Measurements from ENCODE around the gene BAZ1A.

The BAZ1A gene

DNA sequence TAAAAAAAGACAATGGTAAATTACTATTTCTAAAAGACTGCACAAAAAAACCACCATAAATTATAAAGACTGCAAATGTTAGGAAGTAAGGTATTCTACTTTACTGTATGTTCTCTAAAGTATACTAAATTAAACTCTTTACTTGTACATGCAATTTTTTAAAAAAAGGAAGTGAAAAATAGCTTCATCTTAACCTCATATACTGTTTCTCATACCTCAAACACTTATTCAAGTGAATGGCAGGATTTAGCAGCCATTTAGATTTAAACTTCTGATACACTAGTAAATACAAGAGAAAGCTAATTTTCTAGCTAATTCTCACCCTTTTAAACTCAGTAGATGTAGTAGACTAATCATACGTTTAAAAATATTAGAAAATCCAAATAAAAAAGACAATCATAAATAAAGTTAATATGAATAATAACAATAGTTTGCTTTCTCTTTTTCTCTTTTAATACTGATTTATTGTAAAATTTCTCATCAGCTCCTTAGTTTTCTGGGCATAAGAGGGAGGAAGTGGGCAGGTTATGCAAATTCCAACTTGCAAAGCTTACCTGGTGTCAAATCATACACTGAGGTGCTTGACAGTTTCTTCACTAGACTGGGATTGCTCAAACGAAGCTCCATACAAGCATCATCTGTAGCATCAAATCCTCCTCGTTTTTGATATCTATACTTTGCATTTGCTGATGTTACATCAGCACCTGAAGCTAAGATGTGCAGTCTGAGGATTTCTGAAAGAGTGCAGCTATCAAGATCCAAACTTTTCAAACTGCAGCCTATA, 89.7 kb downstream of the BAZ1A start:
- WGBS (ENCODE audit: insufficient coverage), result 100% methylated on average over 1 of the region's 3 CpGs
- H3K9me3 ChIP-seq (ENCODE audit: control extremely low read depth in 1 of 5, control insufficient read depth in 4 of 5, insufficient read depth in 2 of 5, low read depth in 1 of 5, low read length in 4 of 5), result no peaks in the 10 kb centered on the region
- no peaks in the 10 kb centered on the region for H3K27me3 ChIP-seq (replicated peaks in 2 of 5; ENCODE audit: control insufficient read depth in 4 of 5, insufficient read depth in 5 of 5, low read length in 4 of 5)
- ChIA-PET CTCF (interaction anchor here (0.6 to 1.0 kb wide), 2 partner anchors 174 to 900 kb away, joined by 3 read pairs; no protein-coding TSS in a partner anchor), POLR2A (no interaction called here)
- DNase-seq, result no peak
- H3K27ac ChIP-seq (ENCODE audit: insufficient read depth in 1 of 2, low read depth in 1 of 2, low read length in 2 of 2, poor library complexity in 1 of 2, severe bottlenecking in 2 of 2), result no peak overlapping the region
- no peaks in the 10 kb centered on the region for H3K4me1 ChIP-seq (ENCODE audit: control extremely low read depth in 1 of 4, control insufficient read depth in 4 of 4, insufficient read depth in 4 of 4, low read length in 3 of 4)
- H3K36me3 ChIP-seq (ENCODE audit: control insufficient read depth in 4 of 4, insufficient read depth in 4 of 4, low read length in 3 of 4), result peaks cover 18 to 44% (median 31%) of the 10 kb centered on the region in 4 experiments
- no peak overlapping the region for H3K4me3 ChIP-seq (ENCODE audit: control insufficient read depth in 1 of 7, extremely low read depth in 1 of 7, insufficient read depth in 4 of 7, low read depth in 2 of 7, low read length in 6 of 7)

DNA sequence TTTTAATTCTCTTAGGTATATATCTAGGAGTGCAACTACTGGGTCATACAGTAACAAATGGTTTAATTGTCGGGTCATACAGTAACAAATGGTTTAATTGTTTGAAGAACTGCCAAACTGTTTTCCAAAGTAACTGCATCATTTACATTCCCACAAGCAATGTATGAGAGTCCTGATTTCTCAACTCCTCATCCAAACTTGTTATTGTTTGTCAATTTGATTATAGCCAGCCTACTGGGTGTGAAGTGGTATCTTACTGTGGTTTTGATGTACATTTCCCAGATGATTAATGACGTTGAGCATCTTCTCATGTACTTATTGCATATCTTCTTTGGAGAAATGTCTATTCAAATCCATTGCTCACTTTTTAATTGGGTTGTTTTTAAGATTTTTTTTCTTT, 93.1 kb downstream of the BAZ1A start:
- DNase-seq, result no peak
- ChIA-PET POLR2A (no interaction called here), CTCF (no interaction called here)
- H3K27ac ChIP-seq (ENCODE audit: insufficient read depth in 1 of 2, low read depth in 1 of 2, low read length in 2 of 2, poor library complexity in 1 of 2, severe bottlenecking in 2 of 2), result no peak overlapping the region
- H3K4me3 ChIP-seq (ENCODE audit: control insufficient read depth in 1 of 7, extremely low read depth in 1 of 7, insufficient read depth in 4 of 7, low read depth in 2 of 7, low read length in 6 of 7), result no peak overlapping the region
- H3K9me3 ChIP-seq (ENCODE audit: control extremely low read depth in 1 of 5, control insufficient read depth in 4 of 5, insufficient read depth in 2 of 5, low read depth in 1 of 5, low read length in 4 of 5), result no peaks in the 10 kb centered on the region
- H3K27me3 ChIP-seq (replicated peaks in 2 of 5; ENCODE audit: control insufficient read depth in 4 of 5, insufficient read depth in 5 of 5, low read length in 4 of 5), result no peaks in the 10 kb centered on the region
- H3K36me3 ChIP-seq (ENCODE audit: control insufficient read depth in 4 of 4, insufficient read depth in 4 of 4, low read length in 3 of 4), result peaks cover 16 to 47% (median 30%) of the 10 kb centered on the region in 4 experiments
- WGBS (ENCODE audit: insufficient coverage), result no CpG with 5 or more reads among the region's 2 CpGs
- H3K4me1 ChIP-seq (ENCODE audit: control extremely low read depth in 1 of 4, control insufficient read depth in 4 of 4, insufficient read depth in 4 of 4, low read length in 3 of 4), result no peaks in the 10 kb centered on the region

GRCh38 chr14:34781242-34781641, 93.9 kb downstream of the BAZ1A start:
- WGBS (ENCODE audit: insufficient coverage), result no CpG with 5 or more reads among the region's 1 CpG
- peaks cover 16 to 51% (median 32%) of the 10 kb centered on the region in 4 experiments for H3K36me3 ChIP-seq (ENCODE audit: control insufficient read depth in 4 of 4, insufficient read depth in 4 of 4, low read length in 3 of 4)
- POLR2A ChIA-PET, result no interaction called here
- H3K4me1 ChIP-seq (ENCODE audit: control extremely low read depth in 1 of 4, control insufficient read depth in 4 of 4, insufficient read depth in 4 of 4, low read length in 3 of 4), result no peaks in the 10 kb centered on the region
- no peaks in the 10 kb centered on the region for H3K27me3 ChIP-seq (replicated peaks in 2 of 5; ENCODE audit: control insufficient read depth in 4 of 5, insufficient read depth in 5 of 5, low read length in 4 of 5)
- H3K4me3 ChIP-seq (ENCODE audit: control insufficient read depth in 1 of 7, extremely low read depth in 1 of 7, insufficient read depth in 4 of 7, low read depth in 2 of 7, low read length in 6 of 7), result no peak overlapping the region
- DNase-seq, result no peak
- H3K9me3 ChIP-seq (ENCODE audit: control extremely low read depth in 1 of 5, control insufficient read depth in 4 of 5, insufficient read depth in 2 of 5, low read depth in 1 of 5, low read length in 4 of 5), result no peaks in the 10 kb centered on the region
- H3K27ac ChIP-seq (ENCODE audit: insufficient read depth in 1 of 2, low read depth in 1 of 2, low read length in 2 of 2, poor library complexity in 1 of 2, severe bottlenecking in 2 of 2), result no peak overlapping the region
- CTCF ChIA-PET, result no interaction called here

DNA sequence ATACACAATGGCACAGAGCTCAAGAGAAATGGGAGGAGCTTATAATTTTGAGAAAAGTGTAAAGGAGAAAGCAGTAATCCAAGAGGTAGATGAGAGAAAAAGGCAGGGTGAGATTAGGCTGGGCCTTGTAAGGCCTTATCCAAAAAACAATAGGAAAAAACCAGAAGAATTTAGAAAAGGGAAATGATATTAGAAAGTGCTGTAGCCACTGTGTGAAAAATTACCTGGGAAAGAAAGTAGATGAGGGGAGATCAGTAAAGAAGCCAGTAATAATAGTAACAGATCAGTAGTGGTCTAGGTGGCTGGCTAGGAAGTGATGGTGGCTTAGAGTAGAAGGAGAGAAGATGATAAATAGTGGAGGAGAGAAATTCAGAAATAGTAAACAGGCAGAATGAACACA, 94.5 kb downstream of the BAZ1A start:
- no peaks in the 10 kb centered on the region for H3K4me1 ChIP-seq (ENCODE audit: control extremely low read depth in 1 of 4, control insufficient read depth in 4 of 4, insufficient read depth in 4 of 4, low read length in 3 of 4)
- no peak overlapping the region for H3K27ac ChIP-seq (ENCODE audit: insufficient read depth in 1 of 2, low read depth in 1 of 2, low read length in 2 of 2, poor library complexity in 1 of 2, severe bottlenecking in 2 of 2)
- ChIA-PET CTCF (no interaction called here), POLR2A (no interaction called here)
- no peak for DNase-seq
- H3K4me3 ChIP-seq (ENCODE audit: control insufficient read depth in 1 of 7, extremely low read depth in 1 of 7, insufficient read depth in 4 of 7, low read depth in 2 of 7, low read length in 6 of 7), result no peak overlapping the region
- no peaks in the 10 kb centered on the region for H3K9me3 ChIP-seq (ENCODE audit: control extremely low read depth in 1 of 5, control insufficient read depth in 4 of 5, insufficient read depth in 2 of 5, low read depth in 1 of 5, low read length in 4 of 5)
- peaks cover 18 to 51% (median 34%) of the 10 kb centered on the region in 4 experiments for H3K36me3 ChIP-seq (ENCODE audit: control insufficient read depth in 4 of 4, insufficient read depth in 4 of 4, low read length in 3 of 4)
- no peaks in the 10 kb centered on the region for H3K27me3 ChIP-seq (replicated peaks in 2 of 5; ENCODE audit: control insufficient read depth in 4 of 5, insufficient read depth in 5 of 5, low read length in 4 of 5)

- no peak overlapping the region for H3K4me3 ChIP-seq (ENCODE audit: control insufficient read depth in 1 of 7, extremely low read depth in 1 of 7, insufficient read depth in 4 of 7, low read depth in 2 of 7, low read length in 6 of 7)
- 95% methylated on average over 3 of the region's 3 CpGs for WGBS (ENCODE audit: insufficient coverage)
- H3K27ac ChIP-seq (ENCODE audit: insufficient read depth in 1 of 2, low read depth in 1 of 2, low read length in 2 of 2, poor library complexity in 1 of 2, severe bottlenecking in 2 of 2), result no peak overlapping the region
- H3K36me3 ChIP-seq (ENCODE audit: control insufficient read depth in 4 of 4, insufficient read depth in 4 of 4, low read length in 3 of 4), result peaks cover 20 to 62% (median 42%) of the 10 kb centered on the region in 4 experiments
- POLR2A ChIA-PET, result no interaction called here
- CTCF ChIA-PET, result no interaction called here
- H3K4me1 ChIP-seq (ENCODE audit: control extremely low read depth in 1 of 4, control insufficient read depth in 4 of 4, insufficient read depth in 4 of 4, low read length in 3 of 4), result no peaks in the 10 kb centered on the region
- DNase-seq, result no peak
- H3K27me3 ChIP-seq (replicated peaks in 2 of 5; ENCODE audit: control insufficient read depth in 4 of 5, insufficient read depth in 5 of 5, low read length in 4 of 5), result no peaks in the 10 kb centered on the region
- H3K9me3 ChIP-seq (ENCODE audit: control extremely low read depth in 1 of 5, control insufficient read depth in 4 of 5, insufficient read depth in 2 of 5, low read depth in 1 of 5, low read length in 4 of 5), result no peaks in the 10 kb centered on the region
Observed at GRCh38 chr14:34778744-34779143, 96.4 kb downstream of the BAZ1A start.

DNA sequence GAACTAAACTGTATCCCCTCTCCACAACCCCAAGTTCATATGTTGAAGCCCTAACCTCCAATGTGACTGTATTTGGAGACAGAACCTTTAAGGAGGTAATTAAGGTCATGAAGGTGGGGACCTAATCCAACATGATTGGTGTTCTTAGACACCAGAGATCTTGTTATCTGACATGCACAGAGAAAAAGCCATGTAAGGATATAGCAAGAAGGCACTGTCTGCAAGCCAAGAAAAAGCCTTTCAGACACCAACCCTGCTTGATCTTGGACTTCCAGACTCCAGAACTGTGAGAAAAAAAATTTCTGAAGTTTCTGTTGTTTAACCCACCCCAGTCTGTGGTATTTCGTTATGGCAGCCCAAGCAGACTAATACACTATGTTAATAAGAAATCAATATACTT, 98.5 kb downstream of the BAZ1A start:
- ChIA-PET CTCF (no interaction called here), POLR2A (no interaction called here)
- WGBS (ENCODE audit: insufficient coverage), result no CpG with 5 or more reads among the region's 1 CpG
- Histone ChIP-seq H3K27me3 (replicated peaks in 2 of 5; ENCODE audit: control insufficient read depth in 4 of 5, insufficient read depth in 5 of 5, low read length in 4 of 5) (no peaks in the 10 kb centered on the region), H3K4me3 (ENCODE audit: control insufficient read depth in 1 of 7, extremely low read depth in 1 of 7, insufficient read depth in 4 of 7, low read depth in 2 of 7, low read length in 6 of 7) (no peak overlapping the region), H3K36me3 (ENCODE audit: control insufficient read depth in 4 of 4, insufficient read depth in 4 of 4, low read length in 3 of 4) (peaks cover 24 to 57% (median 38%) of the 10 kb centered on the region in 4 experiments), H3K27ac (ENCODE audit: insufficient read depth in 1 of 2, low read depth in 1 of 2, low read length in 2 of 2, poor library complexity in 1 of 2, severe bottlenecking in 2 of 2) (no peak overlapping the region), H3K9me3 (ENCODE audit: control extremely low read depth in 1 of 5, control insufficient read depth in 4 of 5, insufficient read depth in 2 of 5, low read depth in 1 of 5, low read length in 4 of 5) (no peaks in the 10 kb centered on the region), H3K4me1 (ENCODE audit: control extremely low read depth in 1 of 4, control insufficient read depth in 4 of 4, insufficient read depth in 4 of 4, low read length in 3 of 4) (peaks cover 0 to 3% (median 0%) of the 10 kb centered on the region in 4 experiments)
- DNase-seq, result no peak

GRCh38 chr14:34775922-34776321, 99.2 kb downstream of the BAZ1A start:
- Histone ChIP-seq H3K4me1 (ENCODE audit: control extremely low read depth in 1 of 4, control insufficient read depth in 4 of 4, insufficient read depth in 4 of 4, low read length in 3 of 4) (peaks cover 0 to 3% (median 0%) of the 10 kb centered on the region in 4 experiments), H3K27me3 (replicated peaks in 2 of 5; ENCODE audit: control insufficient read depth in 4 of 5, insufficient read depth in 5 of 5, low read length in 4 of 5) (no peaks in the 10 kb centered on the region), H3K27ac (ENCODE audit: insufficient read depth in 1 of 2, low read depth in 1 of 2, low read length in 2 of 2, poor library complexity in 1 of 2, severe bottlenecking in 2 of 2) (no peak overlapping the region), H3K4me3 (ENCODE audit: control insufficient read depth in 1 of 7, extremely low read depth in 1 of 7, insufficient read depth in 4 of 7, low read depth in 2 of 7, low read length in 6 of 7) (no peak overlapping the region), H3K9me3 (ENCODE audit: control extremely low read depth in 1 of 5, control insufficient read depth in 4 of 5, insufficient read depth in 2 of 5, low read depth in 1 of 5, low read length in 4 of 5) (no peaks in the 10 kb centered on the region), H3K36me3 (ENCODE audit: control insufficient read depth in 4 of 4, insufficient read depth in 4 of 4, low read length in 3 of 4) (peaks cover 26 to 56% (median 39%) of the 10 kb centered on the region in 4 experiments)
- WGBS (ENCODE audit: insufficient coverage), result 94% methylated on average over 3 of the region's 4 CpGs
- ChIA-PET POLR2A (no interaction called here), CTCF (interaction anchor here (0.6 kb wide), 1 partner anchor 226 kb away, joined by 3 read pairs; no protein-coding TSS in a partner anchor)
- DNase-seq, result no peak
